Activated naive CD8-positive, alpha-beta T cell treated with anti-CD3 and anti-CD28 coated beads, Interleukin-2, amount 50 U/mL, for 16 hours (primary cell): ENCODE results near the gene LTA4H.

ENCODE experiments used
- DNase-seq: peaks from one replicate; pipeline ENCODE4 v3.0.0-alpha.2; 2020; ENCODE audit warnings: low read depth, low spot score

The LTA4H gene

DNA sequence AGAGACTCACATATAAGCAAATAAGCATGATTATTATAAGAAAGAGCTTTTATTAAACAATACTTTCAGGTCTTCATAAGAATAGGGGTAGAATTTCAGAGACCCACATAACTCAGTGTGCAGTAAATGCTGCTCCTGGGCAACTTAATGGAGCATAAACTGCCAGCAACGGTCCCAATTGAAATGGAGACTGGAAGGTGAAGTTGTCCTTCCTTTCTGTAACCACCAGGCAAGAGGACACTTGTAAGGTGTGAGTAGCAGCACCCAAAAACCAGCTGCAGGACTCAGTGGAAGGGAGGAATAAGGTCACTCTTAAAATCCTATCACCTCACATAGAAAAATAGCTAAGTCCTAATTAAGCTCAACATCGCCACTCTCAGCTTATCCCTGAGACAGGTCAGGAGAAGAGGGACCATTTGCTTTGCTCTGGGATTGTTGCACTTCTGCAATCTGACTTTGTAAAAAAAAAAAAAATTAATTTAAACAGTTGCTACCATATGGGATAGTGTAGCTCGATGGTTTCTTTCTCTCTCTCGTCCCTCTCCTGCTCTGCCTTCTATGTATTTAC, 22.7 kb upstream of the LTA4H start:
- no peak for DNase-seq

DNA sequence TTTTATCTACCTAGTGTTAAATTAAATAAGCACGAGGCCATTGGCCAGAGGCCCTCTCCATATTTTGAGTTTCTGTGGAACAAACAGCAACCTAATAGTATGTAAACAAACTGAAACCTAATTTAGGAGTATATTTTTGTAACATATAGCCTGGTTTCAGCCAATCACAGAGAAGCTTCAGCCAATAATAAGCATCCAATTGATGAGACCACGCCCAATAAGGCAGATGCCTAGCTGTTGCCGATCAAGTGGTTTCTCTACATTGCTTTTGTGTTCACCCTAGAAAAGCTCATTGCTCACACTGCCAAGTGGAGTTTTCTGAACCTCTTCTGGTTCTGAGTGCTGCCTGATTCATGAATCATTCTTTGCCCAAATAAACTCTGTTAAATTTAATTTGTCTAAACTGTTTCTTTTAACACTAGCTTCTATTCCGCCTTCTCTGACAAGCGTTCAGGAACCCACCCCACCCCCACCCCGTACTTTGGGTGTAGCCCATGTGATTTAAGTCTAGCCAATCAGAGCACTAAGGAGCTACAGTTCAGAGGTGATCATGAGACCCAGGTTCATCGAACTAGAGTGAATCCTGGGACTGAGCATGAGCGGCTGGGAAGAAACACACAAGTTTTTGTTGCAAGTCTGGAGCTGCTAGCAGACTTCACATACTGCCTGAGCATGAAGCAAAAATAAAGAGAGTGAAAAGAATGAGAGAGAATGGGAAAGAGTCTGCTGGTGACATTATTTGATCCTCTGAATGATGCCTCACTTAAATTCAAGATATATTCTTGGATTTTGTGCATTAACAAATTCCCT, 21.5 kb upstream of the LTA4H start:
- no peak for DNase-seq

DNA sequence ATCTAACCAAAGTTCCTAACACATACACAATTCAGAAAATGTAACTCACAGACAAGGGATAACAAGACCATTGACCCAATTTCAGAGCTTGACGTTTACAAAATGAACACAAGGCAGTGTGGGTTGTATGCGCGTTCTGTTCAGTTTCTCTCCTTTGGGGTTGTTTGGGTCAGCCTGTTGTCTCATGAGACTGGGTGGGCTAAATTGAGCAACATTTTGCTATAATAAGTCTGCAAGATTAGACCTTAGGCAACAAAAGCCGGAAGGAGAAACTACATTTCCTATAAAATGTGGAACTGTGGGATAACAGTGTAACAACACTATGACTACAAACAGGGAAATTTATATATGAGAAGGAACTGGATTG, 18.8 kb upstream of the LTA4H start:
- DNase-seq = no peak

DNA sequence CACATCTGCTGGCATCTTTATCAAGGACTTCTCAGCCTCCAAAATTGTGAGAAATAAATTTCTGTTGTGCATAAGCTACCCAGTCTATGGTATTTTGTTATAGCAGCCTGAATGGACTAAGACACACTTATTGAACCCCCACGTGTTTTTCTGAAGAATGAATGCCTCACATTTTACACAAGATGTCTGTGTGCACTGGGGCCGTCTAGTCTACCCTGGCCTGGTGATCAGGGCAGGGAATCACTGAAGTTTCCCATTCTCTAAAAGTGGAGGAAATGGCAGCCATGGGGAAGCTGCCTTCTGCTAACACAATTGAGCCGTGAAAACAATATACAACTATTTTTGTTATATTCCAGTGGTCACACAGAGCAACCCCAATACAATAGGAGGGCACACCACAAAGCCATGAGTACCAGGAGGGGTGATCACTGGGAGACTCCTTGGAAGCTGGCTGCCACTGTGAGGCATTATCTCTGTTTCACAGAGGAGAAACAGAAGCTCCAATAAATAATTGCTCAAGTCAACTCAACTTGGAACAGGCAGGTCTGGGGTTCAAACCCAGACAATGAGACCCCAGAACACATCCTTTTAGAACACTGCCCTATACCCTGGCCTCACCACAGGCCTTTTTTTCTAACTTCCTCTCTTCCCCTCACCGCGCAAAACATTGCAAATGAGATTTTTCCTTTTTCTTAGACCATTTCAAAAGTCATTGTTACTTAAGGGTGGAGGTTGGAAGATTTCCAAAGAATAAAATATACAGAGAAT, 18.3 kb upstream of the LTA4H start:
- no peak for DNase-seq

DNA sequence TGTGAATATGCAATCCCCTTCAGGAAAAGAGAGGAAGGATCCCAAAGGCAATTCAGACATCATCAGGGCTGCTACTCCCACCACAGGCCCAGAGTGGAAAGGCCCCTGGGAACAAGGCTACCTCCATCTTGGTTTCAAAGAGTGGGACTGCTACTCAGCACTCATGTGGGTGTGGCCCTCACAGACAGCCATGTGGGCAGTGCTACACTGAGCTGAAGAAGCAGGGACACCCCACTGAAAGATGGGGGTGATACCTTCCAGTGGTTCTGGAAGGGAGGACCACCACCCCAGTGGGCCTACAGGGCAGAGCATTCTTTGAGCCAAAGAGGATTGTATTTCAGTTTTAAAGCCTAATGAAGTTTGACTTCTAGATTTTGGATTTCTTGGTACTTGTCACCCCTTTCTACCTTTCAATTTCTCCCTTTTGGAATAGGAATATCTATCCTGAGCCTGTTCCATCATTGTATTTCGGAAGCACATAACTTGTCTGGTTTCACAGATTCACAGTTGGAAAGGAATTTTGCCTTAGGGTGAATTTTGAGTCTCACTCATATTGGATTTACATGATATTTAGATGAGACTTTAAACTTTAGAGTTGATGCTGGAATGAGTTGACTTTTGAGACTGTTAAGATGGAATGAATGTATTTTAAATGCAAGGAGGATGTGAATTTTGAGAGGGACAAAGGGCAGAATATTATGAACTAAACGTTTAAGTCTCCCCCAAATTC, 16.5 kb upstream of the LTA4H start:
- no peak for DNase-seq

DNA sequence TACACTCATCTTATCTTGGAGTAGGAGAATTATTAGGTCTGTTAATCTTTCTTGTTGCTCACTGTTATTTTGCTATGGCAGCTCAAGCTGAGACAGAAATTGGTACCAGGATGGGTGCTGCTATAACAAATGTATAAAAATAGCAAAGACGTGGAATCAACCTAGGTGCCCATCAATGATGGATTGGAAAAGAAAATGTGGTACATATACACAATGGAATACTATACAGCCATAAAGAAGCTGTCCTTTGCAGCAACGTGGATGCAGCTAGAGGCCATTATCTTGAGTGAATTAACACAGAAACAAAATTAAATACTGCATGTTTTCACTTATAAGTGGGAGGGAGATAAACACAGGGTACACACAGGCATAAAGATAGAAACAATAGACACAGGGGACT, 14.8 kb upstream of the LTA4H start:
- DNase-seq = no peak

DNA sequence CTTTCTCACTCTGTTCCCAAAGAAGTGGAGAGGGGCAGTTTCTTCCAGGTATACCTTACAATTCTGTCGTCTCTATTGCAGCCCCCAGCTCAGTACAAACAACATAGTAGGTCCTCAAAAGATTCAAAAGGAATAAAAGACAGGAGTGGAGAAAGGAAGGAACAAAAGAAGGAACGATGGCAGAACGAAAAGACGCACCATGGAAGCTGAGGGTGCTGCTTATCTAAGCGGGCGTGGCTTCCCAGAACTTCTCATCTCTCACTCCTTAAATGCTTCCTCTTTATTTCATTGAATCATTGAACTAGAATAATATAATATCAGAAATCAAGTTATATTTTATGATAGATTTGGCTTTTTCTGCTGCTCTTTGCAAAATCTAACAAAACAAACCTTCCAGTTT, 13.7 kb upstream of the LTA4H start:
- DNase-seq = no peak

DNA sequence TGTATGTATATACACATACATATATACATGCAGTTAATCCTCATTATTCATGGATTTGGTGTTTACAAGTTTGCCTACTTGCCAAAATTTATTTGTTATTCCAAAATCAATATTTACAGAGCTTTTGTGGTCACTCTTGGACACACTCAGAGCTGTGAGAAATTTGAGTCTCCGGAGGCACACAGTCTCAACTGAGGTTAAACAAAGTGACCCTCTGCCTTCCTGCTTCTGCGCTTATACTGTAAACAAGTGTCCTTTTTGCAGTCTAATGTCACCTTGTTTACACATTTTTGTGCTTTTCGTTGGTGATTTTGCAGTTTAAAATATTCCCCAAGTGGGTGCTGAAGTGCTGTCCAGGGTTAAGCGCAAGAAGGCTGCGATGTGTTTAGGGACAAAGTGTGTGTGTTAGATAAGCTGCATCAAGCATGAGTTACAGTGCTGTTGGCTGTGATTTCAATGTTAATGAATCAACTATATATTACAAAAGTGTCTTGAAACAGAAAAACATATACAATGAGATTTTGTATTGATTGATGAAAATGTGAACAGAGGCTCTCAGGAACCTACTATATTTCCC, 13.1 kb upstream of the LTA4H start:
- no peak for DNase-seq

DNA sequence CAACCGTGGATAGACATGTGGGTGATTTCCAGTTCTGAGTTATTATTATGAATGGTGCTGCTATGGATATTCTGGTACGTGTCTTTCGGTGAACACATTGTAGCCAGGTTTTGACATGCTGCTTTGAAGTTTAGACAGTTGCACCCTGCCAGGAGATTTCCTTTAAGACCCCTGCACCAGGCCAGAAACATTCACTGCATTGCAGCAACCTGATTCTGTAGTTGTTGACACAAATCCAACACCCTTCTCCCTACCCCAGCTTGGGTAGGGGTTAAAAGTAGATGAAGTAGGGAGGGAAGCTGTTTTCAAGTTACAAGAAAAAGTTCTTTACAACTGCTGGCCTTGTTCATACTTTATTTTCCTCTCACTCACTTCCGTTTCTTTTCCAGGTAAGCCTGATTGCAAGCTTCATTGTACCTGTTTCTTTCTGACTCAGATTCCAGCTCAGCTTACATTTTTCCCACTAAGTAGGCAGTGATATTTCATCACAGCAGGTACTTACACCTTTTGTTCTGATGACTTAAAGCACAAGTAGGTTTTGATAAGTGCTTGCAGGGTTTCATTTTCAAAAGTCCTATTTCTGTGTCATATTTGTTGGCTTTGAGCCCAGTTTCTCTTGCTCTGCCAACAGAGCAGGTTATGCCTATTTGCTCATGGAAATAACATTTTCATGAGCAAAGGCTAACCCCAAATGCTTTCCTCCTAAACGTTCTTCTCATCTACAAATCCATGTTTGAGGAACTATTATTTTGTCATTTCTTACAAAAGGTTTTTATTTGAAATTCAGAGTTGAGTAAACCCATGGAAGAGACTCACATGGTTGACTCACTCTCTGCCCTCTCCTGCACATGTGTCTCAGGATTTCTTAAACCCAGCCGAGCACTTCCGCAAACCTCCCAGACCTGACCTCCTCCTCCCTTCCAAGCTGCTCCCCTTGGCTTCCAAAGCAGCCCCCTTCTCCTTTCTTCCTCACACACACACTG, 12.1 kb upstream of the LTA4H start:
- no peak for DNase-seq

DNA sequence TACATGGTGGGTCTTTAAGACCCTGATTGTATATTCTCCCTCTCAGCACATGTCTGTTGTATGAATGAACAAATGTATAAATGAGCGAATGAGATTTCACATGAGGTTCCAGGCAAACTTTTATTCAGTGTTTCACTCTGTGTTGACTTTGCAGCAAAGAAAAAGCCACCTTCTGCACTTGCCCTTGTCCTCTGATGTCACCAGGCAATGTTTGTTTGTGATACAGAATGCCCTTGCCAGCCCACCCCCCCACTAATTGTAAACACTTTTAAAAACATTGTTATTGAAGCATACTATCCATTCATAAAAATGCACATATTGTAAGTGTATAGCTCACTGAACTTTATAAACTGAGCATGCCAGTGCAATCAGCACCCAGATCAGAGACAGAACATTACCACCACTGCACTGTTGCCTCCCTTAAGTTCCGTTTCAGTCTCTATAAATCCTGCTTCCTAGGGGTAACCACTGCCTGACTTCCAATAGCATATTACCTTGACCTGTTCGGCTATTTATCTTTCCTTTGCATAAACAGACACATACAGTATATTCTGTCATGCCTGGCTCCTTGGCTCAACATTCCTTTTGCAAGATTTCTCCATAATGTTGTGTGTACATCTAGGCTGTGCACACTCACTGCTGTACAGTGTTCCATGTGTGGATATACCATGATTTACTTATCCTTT, 11.3 kb upstream of the LTA4H start:
- DNase-seq = no peak

DNA sequence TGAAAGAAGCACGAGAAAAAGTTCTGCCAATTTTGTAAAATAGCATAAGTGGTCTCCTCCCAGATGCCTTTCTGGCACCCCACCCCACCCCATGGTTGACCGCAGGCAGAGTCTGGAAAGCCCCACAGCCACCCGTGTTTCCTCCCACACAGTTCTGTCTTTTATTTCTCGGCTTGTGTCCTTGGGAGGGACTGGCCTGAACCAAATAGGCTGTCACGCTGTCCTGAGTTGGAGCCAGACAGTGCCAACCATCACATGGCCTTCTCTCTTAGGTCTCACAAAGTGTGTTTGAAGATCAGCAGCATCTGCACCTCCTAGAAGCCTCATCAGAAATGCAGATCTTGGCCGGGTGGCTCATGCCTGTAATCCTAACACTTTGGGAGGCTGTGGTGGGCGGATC, 10.2 kb upstream of the LTA4H start:
- no peak for DNase-seq

DNA sequence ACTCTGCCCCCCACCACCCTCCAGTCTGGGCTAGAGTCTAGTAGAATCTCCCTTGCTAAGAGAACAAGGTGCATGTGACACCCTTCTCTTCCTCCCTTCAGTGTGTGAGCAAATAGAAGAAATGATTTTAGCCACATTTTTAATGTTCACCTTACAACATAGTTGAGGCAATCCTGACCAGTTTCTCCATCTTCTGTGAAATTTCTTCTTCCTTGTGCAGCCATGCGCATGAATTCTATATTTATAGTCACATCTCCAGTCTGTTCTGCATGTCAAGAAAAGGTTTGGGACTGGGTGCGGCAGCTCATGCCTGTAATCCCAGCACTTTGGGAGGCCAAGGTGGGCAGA, 9.5 kb upstream of the LTA4H start:
- no peak for DNase-seq

DNA sequence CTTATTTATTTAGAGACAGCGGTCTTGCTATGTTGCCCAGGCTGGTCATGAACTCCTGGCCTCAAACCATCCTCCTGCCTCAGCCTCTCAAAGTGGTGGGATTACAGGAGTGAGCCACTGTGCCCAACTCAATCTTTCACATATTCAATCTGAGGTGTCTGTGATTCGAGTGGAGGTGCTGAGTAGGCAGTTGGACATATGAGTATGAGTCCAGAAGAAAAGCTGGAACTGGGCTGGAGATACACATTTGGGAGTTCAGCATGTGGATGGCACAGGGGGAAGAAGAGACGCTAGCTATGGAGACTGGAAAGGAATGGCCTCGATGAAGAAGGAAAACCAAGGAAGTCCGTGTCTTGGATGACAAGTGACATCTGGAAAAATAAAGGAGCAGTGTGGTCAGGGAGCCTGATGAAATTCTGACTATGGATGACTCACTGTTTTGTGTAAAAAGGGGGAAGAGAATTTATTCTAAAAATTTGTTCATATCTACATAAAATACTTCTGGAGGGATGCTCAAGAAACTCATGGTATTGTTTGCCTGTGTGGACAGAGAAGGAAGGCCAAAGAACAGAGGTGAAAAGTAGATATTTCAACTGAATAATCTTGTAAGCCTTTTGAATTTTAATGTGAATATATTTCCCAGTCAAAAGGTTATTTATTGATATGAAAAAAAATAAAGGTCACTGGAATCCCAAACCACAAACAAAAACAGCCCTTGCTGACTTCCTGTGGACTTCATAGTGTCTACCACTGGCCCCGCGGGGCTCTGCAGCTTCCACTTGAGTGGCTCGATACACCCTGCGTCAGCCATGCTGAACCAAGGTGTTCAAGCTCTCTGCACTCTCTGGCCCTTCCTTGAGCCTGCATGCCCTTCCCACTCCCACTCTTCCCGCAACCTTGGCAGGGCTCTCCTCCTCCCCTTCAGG, 8.9 kb upstream of the LTA4H start:
- no peak for DNase-seq

DNA sequence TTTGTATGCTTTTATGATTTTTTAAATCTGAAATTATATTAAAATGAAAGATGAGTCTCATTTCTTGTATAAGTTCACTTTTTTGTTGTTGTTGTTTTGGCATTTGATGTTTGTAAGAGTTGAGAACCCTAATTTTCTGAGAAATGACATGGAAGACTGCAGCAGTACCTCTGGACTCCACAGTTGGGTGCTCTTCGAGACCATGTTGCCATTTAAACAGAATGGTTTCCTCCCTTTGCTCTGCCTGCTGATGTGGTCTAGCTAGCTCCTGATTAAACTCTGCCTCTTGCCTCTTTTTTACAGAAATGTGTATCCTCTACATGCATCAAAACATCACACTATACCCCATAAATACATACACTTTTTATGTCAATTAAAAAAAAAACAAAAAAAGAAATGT, 5.8 kb upstream of the LTA4H start:
- DNase-seq = no peak

DNA sequence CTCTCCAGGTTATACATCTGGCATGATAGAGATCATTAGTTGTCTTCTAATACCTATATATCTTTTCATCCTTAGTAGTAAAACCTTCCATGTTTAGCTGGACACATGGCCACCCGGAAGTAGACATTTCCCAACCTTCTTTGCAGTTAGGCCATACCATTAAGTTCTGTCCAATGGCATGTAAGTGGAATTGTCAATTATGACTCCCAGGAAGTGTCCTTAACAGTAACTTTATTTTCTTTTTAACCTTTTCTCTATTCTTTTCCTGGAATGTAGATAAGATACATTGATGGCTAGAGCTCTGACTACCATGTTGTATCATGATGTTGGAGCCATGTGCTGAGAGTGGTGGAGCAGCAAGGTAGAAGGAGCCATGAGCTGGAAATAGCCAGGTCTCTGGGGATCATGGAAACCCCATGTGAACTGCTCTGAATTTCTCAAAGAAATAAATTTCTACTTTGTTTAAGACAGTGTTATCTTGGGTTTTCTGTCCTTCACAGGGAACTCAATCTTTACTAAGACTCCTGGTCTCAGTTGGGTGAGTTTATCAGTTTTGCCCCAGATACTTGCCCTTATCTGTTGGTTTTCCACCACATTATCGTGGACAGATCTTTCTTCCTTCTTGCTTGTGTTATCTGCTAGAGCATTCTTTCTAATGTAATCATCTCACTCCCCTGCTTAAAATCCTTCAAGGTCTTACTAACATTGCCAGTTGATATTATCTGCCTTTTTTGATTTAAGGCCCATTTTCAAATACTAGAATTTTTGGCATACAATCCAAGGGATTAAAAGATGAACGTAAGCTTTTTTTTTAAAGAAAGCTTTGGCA, 5.1 kb upstream of the LTA4H start:
- no peak for DNase-seq

DNA sequence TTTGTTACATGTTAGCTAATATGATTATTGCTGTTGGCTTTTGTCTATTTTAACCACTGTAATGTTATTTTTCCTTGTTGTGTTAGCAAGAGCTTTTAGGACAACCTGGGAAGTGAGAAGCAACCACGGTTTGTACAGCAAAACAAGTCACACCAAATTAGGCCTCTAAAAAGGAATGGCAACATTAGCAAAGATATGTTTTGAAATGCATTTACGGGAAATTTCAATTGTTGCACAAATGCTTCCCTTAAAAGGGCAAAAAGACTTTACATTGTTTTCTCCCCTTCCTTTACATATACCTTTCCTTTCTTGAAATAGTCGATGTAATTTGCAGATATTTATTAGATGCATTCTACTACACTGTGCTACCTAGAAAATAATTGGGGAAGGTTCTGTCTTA, 4.1 kb upstream of the LTA4H start:
- no peak for DNase-seq

DNA sequence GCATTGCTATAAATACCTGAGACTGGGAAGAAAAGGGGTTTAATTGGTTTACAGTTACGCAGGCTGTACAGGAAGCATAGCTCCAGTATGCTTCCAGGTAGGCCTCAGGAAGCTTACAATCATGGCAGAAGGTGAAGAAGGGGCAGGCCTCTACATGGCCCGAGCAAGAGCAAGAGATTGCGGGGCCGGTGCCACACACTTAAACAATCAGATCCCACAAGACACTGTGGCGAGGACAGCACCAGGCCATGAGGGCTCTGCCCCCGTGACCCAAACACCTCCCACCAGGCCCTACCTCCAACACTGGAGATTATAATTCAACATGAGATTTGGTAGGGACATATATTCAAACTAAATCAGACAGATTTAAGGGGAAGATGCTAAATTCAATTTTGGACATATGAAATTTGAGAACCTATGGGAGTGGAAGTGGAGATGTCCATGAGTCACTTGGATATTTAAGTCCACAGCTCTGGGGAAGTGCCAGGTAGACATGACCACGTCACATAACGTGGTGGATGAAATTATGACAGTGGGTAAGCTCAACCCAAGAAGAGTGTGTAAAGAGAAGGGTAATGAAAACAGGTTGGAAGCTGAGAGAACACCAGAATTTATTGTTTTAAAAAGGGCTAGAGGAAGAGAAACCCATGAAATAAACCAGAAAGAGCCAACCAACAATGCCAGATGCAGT, 1.5 kb upstream of the LTA4H start:
- DNase-seq = no peak
